Kasumi-1 (cell line): ENCODE data around the gene TRAPPC10.

Experiments
- DNase-seq, 2 experiments: peaks; one replicate each; lab custom pipeline; 2025; lab: John Stamatoyannopoulos, UW

TRAPPC10 gene

DNA sequence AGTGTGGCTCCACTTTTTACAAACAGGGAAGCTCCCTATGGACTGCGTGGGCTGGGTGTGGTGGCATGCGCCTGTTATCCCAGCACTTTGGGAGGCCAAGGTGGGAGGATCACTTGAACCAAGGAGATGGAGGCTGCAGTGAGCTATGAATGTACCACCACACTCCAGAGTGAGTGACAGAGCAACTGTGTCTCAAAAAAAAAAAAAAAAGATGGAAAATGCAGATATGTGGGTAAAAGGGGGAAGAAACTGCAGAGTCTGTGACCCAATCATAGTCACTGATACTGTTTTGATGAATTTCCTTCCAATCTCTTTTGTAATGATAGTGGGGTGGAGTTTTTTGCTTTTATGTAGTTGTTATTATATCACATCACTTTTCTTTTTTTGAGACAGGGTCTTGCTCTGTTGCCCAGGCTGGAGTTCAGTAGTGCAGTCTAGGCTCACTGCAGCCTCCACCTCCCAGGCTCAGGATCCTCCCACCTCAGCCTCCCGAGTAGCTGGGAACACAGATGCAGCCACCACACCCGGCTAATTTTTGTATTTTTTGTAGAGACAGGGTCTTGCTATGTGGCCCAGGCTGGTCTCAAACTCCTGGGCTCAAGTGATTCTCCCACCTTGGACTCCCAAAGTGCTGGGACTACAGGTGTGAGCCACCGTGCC lies 8.7 kb upstream of the TRAPPC10 start:
- no peak for DNase-seq

DNA sequence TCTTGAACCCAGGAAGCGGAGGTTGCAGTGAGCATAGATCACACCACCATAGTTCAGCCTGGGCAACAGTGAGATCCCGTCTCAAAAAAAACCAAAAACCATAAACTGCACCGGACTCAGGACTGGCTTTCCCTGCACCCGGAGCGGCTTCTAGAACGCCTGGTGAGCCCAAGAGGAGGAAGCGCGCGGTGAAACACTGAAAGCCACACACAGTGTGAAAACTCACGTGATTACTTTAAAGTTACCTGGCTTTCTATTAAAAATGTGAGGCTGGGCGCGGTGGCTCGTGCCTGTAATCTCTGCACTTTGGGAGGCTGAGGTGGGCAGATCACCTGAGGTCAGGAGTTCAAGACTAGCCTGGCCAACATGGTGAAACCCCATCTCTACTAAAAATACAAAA lies 7.0 kb upstream of the TRAPPC10 start:
- DNase-seq: no peak

DNA sequence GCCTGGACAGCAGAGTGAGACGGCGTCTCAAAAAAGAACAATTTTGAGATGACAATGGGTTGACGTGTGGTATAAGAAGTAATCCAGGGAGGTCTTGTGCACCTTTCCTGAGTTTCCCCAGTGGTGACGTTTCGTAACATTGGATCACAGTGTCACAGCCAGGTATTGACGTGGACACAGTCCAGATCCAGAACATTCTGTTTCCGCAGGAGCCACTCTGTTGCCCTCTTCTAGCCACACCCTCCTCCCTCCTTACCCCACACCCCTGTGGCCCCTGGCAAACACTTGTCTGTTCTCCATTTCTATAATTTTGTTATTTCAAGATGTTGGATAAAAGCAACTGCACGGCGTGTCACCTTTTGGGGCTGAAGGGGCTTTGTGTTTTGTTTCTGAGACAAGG lies 6.5 kb upstream of the TRAPPC10 start:
- DNase-seq: no peak

DNA sequence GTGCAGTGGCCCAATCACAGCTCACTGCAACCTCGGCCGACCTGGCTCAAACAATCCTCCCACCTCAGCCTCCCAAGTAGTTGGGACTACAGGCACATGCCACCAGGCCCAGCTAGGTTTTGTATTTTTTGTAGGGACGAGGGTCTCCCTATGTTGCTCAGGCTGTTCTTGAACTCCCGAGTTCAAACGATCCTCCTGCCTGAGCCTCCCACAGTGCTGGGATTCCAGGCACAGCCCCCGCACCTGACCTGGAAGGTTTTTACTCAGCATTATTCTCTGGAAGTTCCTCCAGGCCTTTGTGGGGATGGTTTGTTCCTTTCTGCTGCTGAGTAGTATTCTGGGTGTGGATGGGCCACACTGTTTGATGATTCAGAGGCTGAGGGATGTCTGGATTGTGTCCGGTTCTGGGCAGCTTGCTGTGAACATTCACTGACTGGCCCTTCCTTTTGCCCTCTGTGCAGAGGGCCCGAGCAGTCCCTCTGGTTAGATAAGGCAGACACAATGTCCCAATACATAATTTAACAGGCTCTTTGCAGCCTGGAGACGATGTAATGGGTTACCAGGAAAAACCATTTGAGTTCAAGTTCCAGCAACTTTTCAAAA lies 6.0 kb upstream of the TRAPPC10 start:
- DNase-seq: no peak

DNA sequence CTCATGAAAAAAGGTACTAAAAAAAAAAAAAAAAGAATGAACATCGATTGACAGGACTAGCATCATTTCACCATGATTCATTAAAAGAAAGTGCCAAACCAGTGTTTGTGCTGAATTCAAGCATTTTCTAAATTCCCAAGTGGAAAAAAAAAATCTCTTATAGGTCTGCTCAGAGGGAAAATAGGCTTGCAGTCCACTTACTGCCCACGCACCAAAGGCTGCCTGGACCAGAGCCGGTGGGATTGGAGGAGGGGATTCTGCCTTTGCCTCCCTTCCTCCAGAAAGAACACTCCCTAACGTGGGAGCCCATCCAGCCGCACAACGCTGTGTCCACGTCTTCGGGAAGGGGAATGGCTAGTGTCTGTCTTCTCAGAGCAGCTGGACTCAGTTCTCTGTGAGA lies 5.5 kb upstream of the TRAPPC10 start:
- DNase-seq: no peak

DNA sequence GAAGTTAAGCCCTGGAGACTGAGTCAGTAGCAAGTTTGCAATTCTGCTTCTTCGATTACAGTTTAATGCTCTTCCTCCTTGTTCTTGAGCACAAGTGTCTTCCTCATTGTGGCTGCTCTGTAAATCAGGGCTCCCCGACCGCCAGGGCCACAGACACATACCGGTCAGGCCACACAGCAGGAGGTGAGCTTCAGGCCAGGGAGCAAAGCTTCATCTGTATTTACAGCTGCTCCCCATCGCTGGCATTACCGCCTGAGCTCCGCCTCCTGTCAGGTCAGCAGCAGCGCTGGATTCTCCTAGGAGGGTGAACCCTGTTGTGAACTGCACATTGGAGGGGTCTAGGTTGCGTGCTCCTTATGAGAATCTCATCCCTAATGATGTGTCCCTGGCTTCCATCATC lies 1.7 kb upstream of the TRAPPC10 start:
- peak in 1 of 2 experiments; percentile 3 for DNase-seq

DNA sequence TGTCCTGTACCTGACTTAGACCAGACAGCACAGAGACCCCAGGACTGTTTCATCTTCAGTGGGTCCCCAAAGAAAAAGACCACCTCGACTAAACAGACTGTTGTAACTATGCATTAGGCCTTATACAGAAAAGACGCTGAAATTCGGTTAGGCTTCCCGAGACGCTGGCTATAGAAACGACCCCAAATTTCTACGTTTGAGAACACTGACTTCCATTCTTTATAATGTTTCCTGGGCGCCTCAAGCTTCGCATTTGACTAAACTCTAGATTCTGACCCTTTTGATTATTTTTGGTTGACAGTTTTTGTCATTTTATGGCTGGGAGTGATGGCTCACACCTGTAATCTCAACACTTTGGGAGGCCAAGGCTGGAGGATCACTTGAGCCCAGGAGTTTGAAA lies 986 bp upstream of the TRAPPC10 start:
- DNase-seq: no peak

DNA sequence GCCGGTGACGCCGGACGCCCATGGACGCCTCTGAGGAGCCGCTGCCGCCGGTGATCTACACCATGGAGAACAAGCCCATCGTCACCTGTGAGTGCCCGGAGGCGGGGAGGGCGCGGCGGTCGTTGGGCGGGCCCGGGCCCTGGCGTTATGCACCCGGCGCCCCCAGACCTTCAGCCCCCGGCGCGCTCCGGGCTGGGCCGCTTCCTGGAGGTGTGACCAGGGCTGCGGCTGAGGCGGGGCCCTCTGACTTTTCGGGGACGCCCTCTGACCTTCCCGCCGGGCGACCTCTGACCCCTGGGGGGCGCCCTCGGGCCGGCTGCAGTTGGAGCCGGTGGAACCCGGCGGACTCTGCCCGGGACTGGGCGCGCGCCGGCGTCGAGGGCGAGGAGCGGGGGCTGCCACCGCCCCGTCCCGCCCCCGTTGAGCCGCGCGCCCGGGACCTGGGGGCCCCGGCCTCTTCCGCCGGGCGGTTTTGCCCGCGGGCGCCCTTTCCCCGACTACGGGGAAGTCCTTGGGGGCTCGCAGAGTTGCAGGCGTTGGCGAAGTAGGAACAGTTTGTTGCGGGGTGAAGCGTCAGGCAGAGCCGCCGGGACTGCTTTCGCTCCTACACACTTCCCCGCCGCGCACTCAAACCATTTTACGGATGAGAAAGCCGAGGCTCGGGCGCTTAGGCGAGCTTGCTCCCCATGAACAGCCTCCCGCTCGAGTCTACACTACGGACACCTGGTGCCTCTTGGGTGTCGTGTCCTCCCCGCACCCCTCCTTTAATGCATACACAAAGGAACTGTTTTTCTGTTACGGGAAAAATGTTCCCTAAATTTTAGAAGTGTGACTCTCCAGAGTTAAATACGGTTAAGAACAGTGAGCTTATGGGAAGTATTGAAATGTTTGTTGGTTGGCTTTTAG lies 618 bp downstream of the TRAPPC10 start:
- peak; percentile 66 to 72 for DNase-seq

DNA sequence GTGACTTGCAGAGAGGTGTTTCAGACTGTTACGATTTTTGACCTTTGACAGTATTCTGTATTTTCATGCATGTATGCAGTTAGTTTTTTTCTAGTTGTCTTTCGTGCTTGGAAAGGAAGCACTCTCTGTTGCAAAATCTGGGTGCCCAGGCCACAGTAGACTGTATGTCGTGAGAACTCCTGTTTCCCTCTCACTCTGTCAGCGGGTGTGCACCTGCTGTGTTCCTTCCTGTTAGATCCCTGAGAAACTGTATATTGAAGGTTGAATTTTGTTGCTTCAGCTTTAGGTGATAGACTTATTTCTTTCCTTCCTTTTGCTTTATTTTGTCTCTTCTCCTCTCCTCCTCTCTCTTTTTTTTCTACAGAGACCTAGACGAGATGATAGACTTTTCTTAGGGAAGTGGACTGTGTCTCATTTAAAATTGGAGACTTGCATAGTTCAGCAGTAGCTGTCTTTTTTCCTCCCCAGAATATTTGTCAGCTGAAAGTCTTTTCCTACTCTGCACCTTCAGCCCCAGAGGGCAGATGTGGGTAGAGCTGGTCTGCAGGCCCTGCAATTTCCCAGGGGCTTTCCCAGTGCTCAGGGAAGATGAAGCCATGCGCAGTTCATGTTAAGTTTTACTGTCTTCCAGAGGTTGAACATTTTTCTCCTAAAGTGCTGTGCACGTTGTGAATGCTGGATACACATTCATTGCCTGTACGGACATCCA lies 1.4 kb downstream of the TRAPPC10 start:
- peak; percentile 68 to 70 for DNase-seq

DNA sequence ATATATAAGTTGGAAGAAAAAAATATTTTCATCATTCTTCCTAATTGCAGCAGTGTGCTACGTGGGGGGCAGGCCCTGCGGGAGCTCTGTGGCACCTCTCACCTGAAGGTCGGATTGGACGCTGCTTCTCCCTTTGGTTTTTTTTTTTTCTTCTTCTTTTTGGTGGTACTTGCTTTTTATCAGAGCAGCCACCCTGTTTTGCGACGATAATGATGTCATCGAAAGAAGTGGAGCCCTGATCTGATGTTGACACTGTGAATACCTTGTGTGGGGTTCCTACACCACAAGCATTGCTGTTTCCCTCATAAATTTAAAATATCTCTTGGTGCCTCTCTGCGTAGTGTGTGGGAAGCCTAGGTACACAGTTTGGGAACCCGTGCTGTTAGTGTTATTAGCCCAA lies 5.5 kb downstream of the TRAPPC10 start:
- DNase-seq: no peak

DNA sequence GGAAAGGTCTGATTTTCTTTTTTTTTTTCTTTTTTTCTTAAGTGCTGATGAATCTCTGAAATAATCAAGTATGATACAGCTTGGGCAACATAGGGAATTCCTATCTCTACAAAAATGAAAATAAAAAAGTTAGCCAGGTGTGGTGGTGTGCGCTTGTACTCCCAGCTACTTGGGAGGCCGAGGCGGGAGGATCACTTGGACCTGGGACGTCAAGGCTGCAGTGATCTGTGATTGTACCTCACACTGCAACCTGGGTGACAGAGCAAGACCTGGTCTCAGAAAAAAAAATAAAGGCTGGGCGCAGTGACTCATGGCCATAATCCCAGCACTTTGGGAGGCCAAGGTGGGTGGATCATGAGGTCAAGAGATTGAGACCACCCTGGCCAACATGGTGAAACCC lies 6.0 kb downstream of the TRAPPC10 start:
- DNase-seq: no peak

DNA sequence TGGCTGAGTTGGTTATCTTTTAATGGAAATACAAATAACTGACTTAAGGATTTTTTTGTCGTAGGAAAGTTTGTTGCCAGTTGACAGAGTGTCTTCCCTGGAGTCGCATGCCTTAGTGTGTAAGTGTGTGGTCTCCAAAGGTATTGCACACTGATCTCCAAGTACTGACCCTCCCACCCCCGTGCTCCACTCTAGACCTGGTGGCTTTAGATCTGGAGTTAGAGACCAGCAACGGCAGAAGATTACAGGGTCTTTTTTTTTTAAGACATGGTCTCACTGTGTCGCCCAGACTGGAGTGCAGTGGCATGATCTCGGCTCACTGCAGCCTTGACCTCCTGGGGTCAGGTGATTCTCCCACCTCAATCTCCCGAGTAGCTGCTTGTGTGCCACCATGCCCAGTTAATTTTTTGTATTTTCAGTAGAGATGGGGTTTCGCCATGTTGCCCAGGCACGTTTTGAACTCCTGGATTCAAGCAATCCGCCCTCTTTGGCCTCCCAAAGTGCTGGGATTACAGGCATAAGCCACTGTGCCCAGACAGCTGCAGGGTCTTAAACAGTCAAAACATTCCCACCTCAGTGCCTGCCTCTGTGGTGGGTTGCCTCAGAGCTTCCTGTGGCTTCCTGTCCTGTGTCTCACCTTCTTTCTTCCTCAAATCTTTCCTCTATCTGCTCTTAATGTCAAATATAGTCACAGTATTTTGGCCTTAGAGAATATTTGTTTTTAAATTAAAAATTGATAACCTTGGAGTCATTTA lies 6.9 kb downstream of the TRAPPC10 start:
- DNase-seq: peak in 1 of 2 experiments; percentile 2

DNA sequence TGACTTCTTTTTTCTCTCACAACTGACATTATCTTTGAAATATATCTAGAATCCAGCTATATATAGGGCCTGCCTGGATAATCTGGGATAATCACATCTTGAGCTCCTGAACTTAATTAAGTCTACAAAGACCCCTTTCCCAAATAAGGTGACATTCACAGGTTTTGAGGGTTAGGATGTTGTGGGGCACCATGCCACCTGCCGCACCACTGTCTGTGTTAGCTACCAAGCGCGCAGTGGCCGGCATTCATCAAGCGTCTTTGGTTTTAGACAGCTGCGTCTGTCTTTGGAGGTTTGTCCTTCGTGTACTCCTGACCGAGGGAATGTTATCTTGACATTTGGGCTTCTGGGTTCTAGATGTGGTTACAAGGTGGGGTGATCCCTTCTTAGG lies 7.5 kb downstream of the TRAPPC10 start:
- DNase-seq: no peak

DNA sequence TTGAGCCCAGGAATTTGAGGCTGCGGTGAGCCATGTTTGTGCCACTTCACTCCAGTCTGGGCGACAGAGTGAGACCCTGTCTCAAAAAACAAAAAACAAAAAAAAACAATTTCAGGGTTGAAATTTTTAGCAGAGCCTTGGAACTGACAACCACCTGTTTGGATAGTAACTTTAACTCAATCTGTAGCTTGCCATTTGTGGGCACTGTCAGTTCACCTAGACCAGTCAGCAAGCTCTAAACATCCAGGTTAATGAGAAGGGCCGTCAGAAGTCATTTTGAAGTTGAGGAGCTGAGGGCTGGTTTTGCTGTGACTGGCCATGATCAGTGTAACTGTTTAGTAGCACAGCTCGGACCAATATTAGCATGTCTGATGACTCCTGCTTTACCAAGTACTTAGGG lies 8.4 kb downstream of the TRAPPC10 start:
- no peak for DNase-seq

DNA sequence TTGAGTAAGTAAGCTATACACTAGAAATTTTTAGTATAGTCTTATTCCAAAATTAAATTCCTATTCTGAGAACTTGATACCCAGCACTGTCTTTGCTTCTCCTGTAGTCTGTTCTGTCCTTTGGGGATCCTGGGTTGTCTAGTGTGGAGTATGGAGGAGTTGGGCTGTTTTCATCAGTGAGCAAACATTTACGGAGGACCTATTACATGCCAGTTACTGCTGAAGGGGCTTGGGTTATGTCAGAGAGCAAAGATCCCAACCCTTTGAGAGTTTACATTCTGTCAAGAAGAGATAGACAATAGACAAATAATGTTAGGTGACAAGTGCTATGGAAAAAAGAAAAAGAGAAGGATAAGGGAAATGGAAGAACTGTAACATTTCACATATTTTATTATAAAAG lies 9.0 kb downstream of the TRAPPC10 start:
- no peak for DNase-seq

DNA sequence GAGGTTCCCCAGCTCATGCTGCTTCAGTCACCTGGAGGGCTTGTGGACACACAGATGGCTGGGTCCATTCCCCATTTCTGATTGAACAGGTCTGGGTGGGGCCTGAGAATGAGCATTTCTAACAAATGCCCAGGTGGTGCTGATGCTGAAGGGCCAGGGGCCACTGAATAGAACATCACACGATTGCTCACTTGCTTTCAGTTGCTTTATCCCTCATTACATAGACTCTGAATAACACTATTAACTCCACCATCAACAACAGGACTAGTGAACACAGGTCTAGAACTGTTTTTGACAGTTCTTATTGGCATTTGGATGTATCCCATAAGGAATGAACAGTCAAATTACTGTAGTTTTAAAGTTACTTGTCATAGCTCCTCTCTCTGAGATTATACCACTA lies 12.1 kb downstream of the TRAPPC10 start:
- no peak for DNase-seq

DNA sequence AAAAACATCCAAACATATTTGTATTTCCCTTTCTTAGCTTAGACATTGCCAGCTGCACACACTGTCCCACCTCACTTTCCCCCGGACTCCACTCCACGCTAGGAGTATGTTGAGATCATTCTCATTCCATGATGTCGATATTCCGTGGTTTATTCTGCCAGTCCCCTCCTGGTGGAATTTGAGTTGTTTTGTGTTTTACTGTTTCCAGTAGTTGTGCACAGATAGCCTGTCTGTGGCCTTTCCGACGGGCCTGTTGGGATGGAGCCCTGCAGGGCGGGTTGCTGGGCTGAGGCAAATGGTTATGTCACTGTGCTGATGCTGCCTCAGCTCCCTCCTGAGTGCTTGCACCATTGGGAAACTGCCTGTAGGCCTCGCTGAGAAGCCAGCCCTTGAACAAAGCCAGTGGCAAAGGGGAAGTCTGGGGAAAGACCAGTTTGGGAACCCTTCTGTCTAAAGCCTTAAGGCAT lies 12.8 kb downstream of the TRAPPC10 start:
- peak; percentile 86 to 87 for DNase-seq

DNA sequence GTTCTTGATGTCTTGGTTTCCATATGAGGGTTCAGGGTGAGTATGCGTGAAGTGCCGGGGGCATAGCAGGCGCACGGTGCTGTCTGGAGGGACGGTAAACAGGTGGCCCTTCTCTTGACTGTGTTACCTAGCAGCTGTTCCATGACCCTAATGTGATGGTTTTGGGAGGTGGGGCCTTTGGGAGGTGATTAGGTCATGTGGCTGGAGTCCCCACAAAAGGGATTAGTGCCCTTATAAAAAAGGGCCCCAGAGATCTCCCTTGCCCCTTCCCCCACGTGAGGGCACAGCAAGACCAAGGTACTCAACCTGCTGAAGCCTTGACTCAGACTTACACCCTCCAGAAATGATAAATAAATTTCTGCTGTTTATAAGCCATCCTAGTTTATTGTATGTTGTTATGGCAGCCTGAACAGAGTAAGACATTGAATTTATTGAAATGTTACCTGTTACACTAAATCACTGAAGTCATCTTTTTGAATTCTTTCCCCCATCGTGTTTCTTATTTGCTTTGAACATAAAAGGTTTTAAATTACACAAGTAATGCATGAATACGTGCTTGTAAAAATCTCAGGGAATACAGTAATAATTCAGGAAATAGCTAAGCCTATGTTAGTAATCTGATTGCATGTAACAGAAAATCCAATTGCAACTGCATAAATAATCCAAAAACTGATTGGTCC lies 15.6 kb downstream of the TRAPPC10 start:
- no peak for DNase-seq

DNA sequence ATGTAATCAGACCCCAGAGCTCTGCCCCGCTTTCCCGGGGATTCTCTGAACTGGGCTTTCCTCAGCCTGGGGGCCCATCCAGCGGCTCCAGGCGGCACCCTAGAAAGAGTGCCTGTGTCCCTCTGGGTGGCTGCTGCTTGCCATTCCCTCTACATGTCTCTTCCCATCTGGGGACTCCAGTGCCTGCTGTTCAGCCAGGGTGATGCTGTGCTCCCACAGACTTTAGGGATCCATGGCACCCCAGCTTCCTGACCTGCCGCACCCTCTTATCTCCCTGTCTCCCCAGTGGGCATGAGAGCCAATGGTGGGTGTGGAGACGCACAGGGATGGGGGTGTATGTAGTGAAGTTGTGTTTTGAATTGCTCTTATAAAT lies 16.2 kb downstream of the TRAPPC10 start:
- DNase-seq: no peak

DNA sequence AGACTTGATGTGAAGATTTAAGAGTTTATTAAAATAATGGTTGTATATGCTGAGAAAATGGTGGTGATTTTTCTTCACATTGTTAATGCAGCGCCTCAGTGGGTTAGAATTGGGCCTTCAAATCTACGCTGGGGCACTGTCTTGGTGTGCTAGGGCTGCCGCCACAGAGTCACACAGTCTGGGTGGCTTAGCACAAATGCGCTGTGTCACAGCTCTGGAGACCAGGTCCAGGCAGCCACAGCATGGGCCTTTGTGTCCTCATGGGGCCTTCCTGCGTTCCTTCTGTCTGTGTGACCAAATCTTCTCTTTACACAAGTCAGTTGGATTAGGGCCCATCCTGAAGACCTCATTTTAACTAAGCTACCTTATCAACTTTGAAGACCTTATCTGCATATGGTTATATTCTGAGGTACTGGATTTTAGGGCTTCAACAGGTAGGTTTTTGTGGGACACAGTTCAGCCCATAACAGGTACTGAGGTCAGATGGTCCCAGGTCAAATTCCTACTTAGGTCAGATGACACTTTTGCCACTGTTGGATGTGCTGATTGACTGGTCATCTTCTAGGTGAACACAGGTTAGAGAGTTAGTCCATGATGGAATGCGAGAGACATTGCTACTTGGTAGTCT lies 17.5 kb downstream of the TRAPPC10 start:
- DNase-seq: no peak

DNA sequence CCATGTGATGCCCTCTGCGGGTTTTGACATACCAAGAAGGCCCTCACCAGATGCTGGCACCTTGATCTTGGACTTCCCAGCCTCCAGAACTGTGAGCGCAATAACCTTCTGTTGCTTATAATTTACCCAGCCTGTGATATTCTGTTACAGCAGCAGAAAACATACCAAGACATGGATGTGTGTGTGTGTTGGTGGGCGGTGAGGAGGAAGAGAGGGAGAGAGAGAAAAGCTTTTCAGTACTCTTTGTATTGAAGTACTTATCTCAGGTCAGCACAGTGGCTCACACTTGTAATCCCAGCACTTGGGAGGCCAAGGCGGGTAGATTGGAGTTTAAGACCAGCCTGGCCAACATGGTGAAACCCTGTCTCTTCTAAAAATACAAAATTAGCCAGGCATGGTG lies 23.1 kb downstream of the TRAPPC10 start:
- DNase-seq: no peak
